Uterus (tissue), 2 donors: ENCODE measurements around the gene TPP2.

Experiments used
- CTCF ChIP-seq, 4 experiments: fragments of 200-600 bp in 2 of 4; fragments of 450-650 bp in 2 of 4; sonication (generic) in 2 of 4; IDR thresholded peaks; one replicate each; pipeline ENCODE4 v1.5.1; 2016 to 2019; ENCODE audit warnings: antibody characterized with exemption in 4 of 4, mild to moderate bottlenecking in 2 of 4, moderate library complexity in 1 of 4
- POLR2A ChIP-seq, 2 donors: fragments of 450-650 bp; IDR thresholded peaks; one replicate each; pipeline ENCODE4 v1.6.1; 2016; ENCODE audit warnings: antibody characterized with exemption in 2 of 2, mild to moderate bottlenecking in 1 of 2, moderate library complexity in 1 of 2

GRCh38 chr13:102556806-102557205, 40.0 kb upstream of the TPP2 start:
- TF ChIP-seq CTCF (IDR thresholded peaks at IDR 0.05) (no peak), POLR2A (IDR thresholded peaks at IDR 0.05) (no peak)
